Panc1 (cell line): Measurements from ENCODE around the gene CCDC6.

Experiments
- POLR2AphosphoS5 ChIP-seq: IDR thresholded peaks from 2 replicates; pipeline ENCODE4 v1.6.1; 2012; ENCODE audit warnings: mild to moderate bottlenecking, low read depth, low read length, moderate library complexity
- REST ChIP-seq, 2 experiments: IDR thresholded peaks; 2 replicates each; pipeline ENCODE4 v1.6.1; 2011 to 2012; ENCODE audit warnings: low read depth in 2 of 2, control low read depth in 1 of 2, low read length in 1 of 2, mild to moderate bottlenecking in 1 of 2, moderate library complexity in 1 of 2; ENCODE audit not compliant: insufficient read depth in 1 of 2
- SIN3A ChIP-seq: IDR thresholded peaks from 2 replicates; pipeline ENCODE4 v1.6.1; 2012; ENCODE audit warnings: low read depth, mild to moderate bottlenecking, low read length, moderate library complexity, borderline replicate concordance; ENCODE audit not compliant: insufficient read depth
- TF ChIP-seq, protein P1 (sequence below): fragments of 450-650 bp; IDR thresholded peaks from 2 replicates; pipeline ENCODE4 v1.5.1; 2017; ENCODE audit warnings: mild to moderate bottlenecking

- TF ChIP-seq, protein P1, sequence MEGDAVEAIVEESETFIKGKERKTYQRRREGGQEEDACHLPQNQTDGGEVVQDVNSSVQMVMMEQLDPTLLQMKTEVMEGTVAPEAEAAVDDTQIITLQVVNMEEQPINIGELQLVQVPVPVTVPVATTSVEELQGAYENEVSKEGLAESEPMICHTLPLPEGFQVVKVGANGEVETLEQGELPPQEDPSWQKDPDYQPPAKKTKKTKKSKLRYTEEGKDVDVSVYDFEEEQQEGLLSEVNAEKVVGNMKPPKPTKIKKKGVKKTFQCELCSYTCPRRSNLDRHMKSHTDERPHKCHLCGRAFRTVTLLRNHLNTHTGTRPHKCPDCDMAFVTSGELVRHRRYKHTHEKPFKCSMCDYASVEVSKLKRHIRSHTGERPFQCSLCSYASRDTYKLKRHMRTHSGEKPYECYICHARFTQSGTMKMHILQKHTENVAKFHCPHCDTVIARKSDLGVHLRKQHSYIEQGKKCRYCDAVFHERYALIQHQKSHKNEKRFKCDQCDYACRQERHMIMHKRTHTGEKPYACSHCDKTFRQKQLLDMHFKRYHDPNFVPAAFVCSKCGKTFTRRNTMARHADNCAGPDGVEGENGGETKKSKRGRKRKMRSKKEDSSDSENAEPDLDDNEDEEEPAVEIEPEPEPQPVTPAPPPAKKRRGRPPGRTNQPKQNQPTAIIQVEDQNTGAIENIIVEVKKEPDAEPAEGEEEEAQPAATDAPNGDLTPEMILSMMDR: no peak
- TF ChIP-seq POLR2AphosphoS5 (no peak), REST (IDR thresholded peaks at IDR 0.05; ENCODE audit: insufficient read depth in 1 of 2, low read depth in 2 of 2, low read length in 1 of 2) (no peak), SIN3A (no peak)
These were observed 165.3 kb downstream of the CCDC6 start for GRCh38 chr10:59741048-59741447.
